ENCODE measurements around the gene VEZT.
"Not testable (repeated sequence)": the region's sequence is repeated elsewhere in the genome, so short reads cannot be mapped to it uniquely, and the experiment has no call there.

Gene VEZT

GRCh38 chr12:95224202-95225170, 6.9 kb downstream of the VEZT start:
- peaks cover 1% of the 10 kb centered on the region; the same call in 1 of the 2 replicates for H3K4me1 ChIP-seq (ENCODE audit: control insufficient read depth, insufficient read depth, low read length)
- no peak overlapping the region for H3K27ac ChIP-seq (ENCODE audit: low read length)
- no peaks in the 10 kb centered on the region for H3K27me3 ChIP-seq (ENCODE audit: control insufficient read depth, insufficient read depth, low read length)
- WGBS (ENCODE audit: insufficient coverage, insufficient read length): no CpG with 5 or more reads among the region's 8 CpGs
- H3K9me3 ChIP-seq (ENCODE audit: control insufficient read depth, insufficient read depth, low read length): no peaks in the 10 kb centered on the region
- H3K4me3 ChIP-seq (ENCODE audit: low read length): no peak overlapping the region
- DNase-seq (ENCODE audit: low read depth, low spot score): no peak
- no peaks in the 10 kb centered on the region for H3K36me3 ChIP-seq (ENCODE audit: control insufficient read depth, insufficient read depth, low read length)

GRCh38 chr12:95225645-95226212, 8.1 kb downstream of the VEZT start:
- Histone ChIP-seq H3K27ac (ENCODE audit: low read length) (no peak overlapping the region), H3K36me3 (ENCODE audit: control insufficient read depth, insufficient read depth, low read length) (no peaks in the 10 kb centered on the region), H3K4me3 (ENCODE audit: low read length) (no peak overlapping the region), H3K4me1 (ENCODE audit: control insufficient read depth, insufficient read depth, low read length) (peaks cover 1% of the 10 kb centered on the region), H3K27me3 (ENCODE audit: control insufficient read depth, insufficient read depth, low read length) (no peaks in the 10 kb centered on the region), H3K9me3 (ENCODE audit: control insufficient read depth, insufficient read depth, low read length) (no peaks in the 10 kb centered on the region)
- WGBS (ENCODE audit: insufficient coverage, insufficient read length): no CpG with 5 or more reads among the region's 1 CpG
- DNase-seq (ENCODE audit: low read depth, low spot score): no peak

- no peaks in the 10 kb centered on the region for H3K27me3 ChIP-seq (ENCODE audit: control insufficient read depth, insufficient read depth, low read length)
- WGBS (ENCODE audit: insufficient coverage, insufficient read length): no CpG with 5 or more reads among the region's 3 CpGs
- no peaks in the 10 kb centered on the region for H3K9me3 ChIP-seq (ENCODE audit: control insufficient read depth, insufficient read depth, low read length)
- no peak overlapping the region for H3K27ac ChIP-seq (ENCODE audit: low read length)
- no peaks in the 10 kb centered on the region; the same call in 1 of the 2 replicates for H3K4me1 ChIP-seq (ENCODE audit: control insufficient read depth, insufficient read depth, low read length)
- H3K4me3 ChIP-seq (ENCODE audit: low read length): no peak overlapping the region
- no peaks in the 10 kb centered on the region for H3K36me3 ChIP-seq (ENCODE audit: control insufficient read depth, insufficient read depth, low read length)
- no peak for DNase-seq (ENCODE audit: low read depth, low spot score)
Observed at GRCh38 chr12:95227818-95228356, 10.3 kb downstream of the VEZT start.

DNA sequence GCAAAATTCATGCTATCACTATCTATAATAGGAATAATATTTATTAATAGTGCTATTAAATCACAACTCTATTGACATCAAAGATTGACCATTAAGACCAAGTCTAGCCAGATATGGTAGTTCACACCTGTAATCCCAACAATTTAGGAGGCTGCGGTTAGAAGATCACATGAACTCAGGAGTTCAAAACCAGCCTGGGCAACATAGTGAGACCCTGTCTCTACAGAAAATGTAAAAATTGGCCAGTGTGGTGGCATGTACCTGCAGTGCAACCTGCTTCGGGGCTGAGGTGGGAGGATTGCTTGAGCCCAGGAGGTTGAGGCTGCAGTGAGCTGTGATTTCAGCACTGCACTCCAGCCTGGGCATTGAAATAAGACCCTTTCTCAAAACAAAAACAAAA, 11.0 kb downstream of the VEZT start:
- Histone ChIP-seq H3K4me3 (ENCODE audit: low read length) (no peak overlapping the region), H3K27ac (ENCODE audit: low read length) (no peak overlapping the region), H3K36me3 (ENCODE audit: control insufficient read depth, insufficient read depth, low read length) (no peaks in the 10 kb centered on the region), H3K9me3 (ENCODE audit: control insufficient read depth, insufficient read depth, low read length) (no peaks in the 10 kb centered on the region), H3K4me1 (ENCODE audit: control insufficient read depth, insufficient read depth, low read length) (no peaks in the 10 kb centered on the region; the same call in 1 of the 2 replicates), H3K27me3 (ENCODE audit: control insufficient read depth, insufficient read depth, low read length) (no peaks in the 10 kb centered on the region)
- no peak for DNase-seq (ENCODE audit: low read depth, low spot score)
- no CpG with 5 or more reads among the region's 2 CpGs for WGBS (ENCODE audit: insufficient coverage, insufficient read length)

GRCh38 chr12:95229636-95230035, 12.0 kb downstream of the VEZT start:
- Histone ChIP-seq H3K4me3 (ENCODE audit: low read length) (no peak overlapping the region), H3K9me3 (ENCODE audit: control insufficient read depth, insufficient read depth, low read length) (no peaks in the 10 kb centered on the region), H3K4me1 (ENCODE audit: control insufficient read depth, insufficient read depth, low read length) (no peaks in the 10 kb centered on the region; the same call in 1 of the 2 replicates), H3K27me3 (ENCODE audit: control insufficient read depth, insufficient read depth, low read length) (no peaks in the 10 kb centered on the region), H3K27ac (ENCODE audit: low read length) (no peak overlapping the region), H3K36me3 (ENCODE audit: control insufficient read depth, insufficient read depth, low read length) (0 out of 2 replicates have a peak, but pooled peaks cover 2% of the 10 kb centered on the region)
- no peak for DNase-seq (ENCODE audit: low read depth, low spot score)
- WGBS (ENCODE audit: insufficient coverage, insufficient read length): no CpG with 5 or more reads among the region's 7 CpGs

GRCh38 chr12:95230313-95230712, 12.7 kb downstream of the VEZT start:
- Histone ChIP-seq H3K27ac (ENCODE audit: low read length) (no peak overlapping the region), H3K27me3 (ENCODE audit: control insufficient read depth, insufficient read depth, low read length) (no peaks in the 10 kb centered on the region), H3K4me3 (ENCODE audit: low read length) (no peak overlapping the region), H3K4me1 (ENCODE audit: control insufficient read depth, insufficient read depth, low read length) (no peaks in the 10 kb centered on the region; the same call in 1 of the 2 replicates), H3K36me3 (ENCODE audit: control insufficient read depth, insufficient read depth, low read length) (0 out of 2 replicates have a peak, but pooled peaks cover 2% of the 10 kb centered on the region), H3K9me3 (ENCODE audit: control insufficient read depth, insufficient read depth, low read length) (no peaks in the 10 kb centered on the region)
- no peak for DNase-seq (ENCODE audit: low read depth, low spot score)

GRCh38 chr12:95231190-95231589, 13.6 kb downstream of the VEZT start:
- Histone ChIP-seq H3K9me3 (ENCODE audit: control insufficient read depth, insufficient read depth, low read length) (no peaks in the 10 kb centered on the region), H3K36me3 (ENCODE audit: control insufficient read depth, insufficient read depth, low read length) (0 out of 2 replicates have a peak, but pooled peaks cover 2% of the 10 kb centered on the region), H3K4me3 (ENCODE audit: low read length) (no peak overlapping the region), H3K27ac (ENCODE audit: low read length) (no peak overlapping the region), H3K4me1 (ENCODE audit: control insufficient read depth, insufficient read depth, low read length) (no peaks in the 10 kb centered on the region; the same call in 1 of the 2 replicates), H3K27me3 (ENCODE audit: control insufficient read depth, insufficient read depth, low read length) (no peaks in the 10 kb centered on the region)
- no CpG with 5 or more reads among the region's 2 CpGs for WGBS (ENCODE audit: insufficient coverage, insufficient read length)
- DNase-seq (ENCODE audit: low read depth, low spot score): no peak

DNA sequence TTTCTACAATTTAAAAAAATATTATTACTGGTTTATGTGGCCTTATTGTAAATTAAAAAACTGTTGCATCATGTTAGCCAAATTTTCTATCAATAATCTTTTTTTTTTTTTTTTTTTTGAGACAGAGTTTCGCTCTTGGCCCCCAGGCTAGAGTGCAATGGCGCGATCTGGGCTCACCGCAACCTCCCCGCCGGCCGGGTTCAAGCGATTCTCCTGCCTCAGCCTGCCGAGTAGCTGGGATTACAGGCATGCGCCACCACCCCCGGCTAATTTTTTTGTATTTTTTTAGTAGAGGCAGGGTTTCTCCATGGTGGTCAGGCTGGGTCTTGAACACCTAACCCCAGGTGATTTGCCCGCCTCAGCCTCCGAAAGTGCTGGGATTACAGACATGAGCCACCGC, 16.6 kb downstream of the VEZT start:
- H3K4me1 ChIP-seq (ENCODE audit: control insufficient read depth, insufficient read depth, low read length); H3K36me3 ChIP-seq (ENCODE audit: control insufficient read depth, insufficient read depth, low read length); H3K4me3 ChIP-seq (ENCODE audit: low read length); DNase-seq (ENCODE audit: low read depth, low spot score); H3K27me3 ChIP-seq (ENCODE audit: control insufficient read depth, insufficient read depth, low read length); H3K9me3 ChIP-seq (ENCODE audit: control insufficient read depth, insufficient read depth, low read length); H3K27ac ChIP-seq (ENCODE audit: low read length): not testable (repeated sequence)
- WGBS (ENCODE audit: insufficient coverage, insufficient read length): no CpG with 5 or more reads among the region's 14 CpGs

GRCh38 chr12:95235621-95236020, 18.0 kb downstream of the VEZT start:
- not testable (repeated sequence) for H3K4me3 ChIP-seq (ENCODE audit: low read length); H3K9me3 ChIP-seq (ENCODE audit: control insufficient read depth, insufficient read depth, low read length)

DNA sequence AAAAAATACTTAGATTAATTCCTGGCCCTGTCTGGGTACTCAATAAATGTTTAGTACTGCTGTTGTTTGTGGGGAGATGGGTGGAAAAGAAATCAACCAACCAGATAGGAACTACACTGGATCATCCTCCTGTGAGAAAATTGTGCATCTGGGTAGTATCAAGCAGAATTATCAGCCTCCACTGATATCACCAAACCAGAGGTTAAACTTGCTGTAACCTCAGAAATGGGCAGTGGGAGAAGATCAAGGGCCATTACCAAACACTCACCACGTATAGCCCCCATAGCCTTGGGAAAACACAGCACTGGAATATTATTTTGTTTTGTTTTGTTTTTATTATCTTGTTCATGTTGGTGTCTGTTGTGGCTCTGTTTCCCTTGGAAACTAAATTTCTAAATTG, 19.7 kb downstream of the VEZT start:
- Histone ChIP-seq H3K9me3 (ENCODE audit: control insufficient read depth, insufficient read depth, low read length) (no peaks in the 10 kb centered on the region), H3K36me3 (ENCODE audit: control insufficient read depth, insufficient read depth, low read length) (0 out of 2 replicates have a peak, but pooled peaks cover 2% of the 10 kb centered on the region), H3K27me3 (ENCODE audit: control insufficient read depth, insufficient read depth, low read length) (no peaks in the 10 kb centered on the region), H3K4me1 (ENCODE audit: control insufficient read depth, insufficient read depth, low read length) (no peaks in the 10 kb centered on the region), H3K4me3 (ENCODE audit: low read length) (no peak overlapping the region), H3K27ac (ENCODE audit: low read length) (no peak overlapping the region)
- no CpG with 5 or more reads among the region's 1 CpG for WGBS (ENCODE audit: insufficient coverage, insufficient read length)
- DNase-seq (ENCODE audit: low read depth, low spot score): no peak

More at GRCh38 chr12:95235621-95236020, 18.0 kb downstream of the VEZT start:
- H3K36me3 ChIP-seq (ENCODE audit: control insufficient read depth, insufficient read depth, low read length); H3K27ac ChIP-seq (ENCODE audit: low read length); H3K4me1 ChIP-seq (ENCODE audit: control insufficient read depth, insufficient read depth, low read length); H3K27me3 ChIP-seq (ENCODE audit: control insufficient read depth, insufficient read depth, low read length); DNase-seq (ENCODE audit: low read depth, low spot score): not testable (repeated sequence)
- WGBS (ENCODE audit: insufficient coverage, insufficient read length): no CpG with 5 or more reads among the region's 31 CpGs

All from iPS DF 6.9 (cell line).